HG03457 (cell line): ENCODE results near the gene STEAP1B.

Source experiments
- ATAC-seq: cut with Tn5 transposase; IDR thresholded peaks from one replicate; pipeline ENCODE4 v1.9.1; 2021; ENCODE audit warnings: moderate number of reproducible peaks; ENCODE audit not compliant: unreplicated experiment

STEAP1B gene

DNA sequence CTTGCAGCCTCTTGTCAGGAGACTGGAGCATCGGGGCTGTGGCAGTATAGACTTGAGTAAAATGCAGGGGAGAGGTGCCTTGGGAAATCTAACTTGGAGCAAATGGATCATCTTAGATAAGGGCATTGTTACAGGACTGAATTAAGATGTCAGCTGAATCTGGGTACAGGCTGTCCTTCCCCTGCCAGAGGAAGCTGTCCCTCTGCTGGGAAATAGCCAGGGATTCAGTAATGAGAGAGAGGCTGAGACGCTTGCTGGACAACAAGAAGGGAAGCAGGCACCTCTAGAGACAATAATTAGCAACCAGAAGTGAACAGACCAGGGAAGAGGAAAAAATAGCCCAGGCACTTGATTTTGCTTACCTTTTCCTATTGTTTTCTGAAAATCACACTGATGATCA is 122.3 kb downstream of the STEAP1B start:
- ATAC-seq: no peak

DNA sequence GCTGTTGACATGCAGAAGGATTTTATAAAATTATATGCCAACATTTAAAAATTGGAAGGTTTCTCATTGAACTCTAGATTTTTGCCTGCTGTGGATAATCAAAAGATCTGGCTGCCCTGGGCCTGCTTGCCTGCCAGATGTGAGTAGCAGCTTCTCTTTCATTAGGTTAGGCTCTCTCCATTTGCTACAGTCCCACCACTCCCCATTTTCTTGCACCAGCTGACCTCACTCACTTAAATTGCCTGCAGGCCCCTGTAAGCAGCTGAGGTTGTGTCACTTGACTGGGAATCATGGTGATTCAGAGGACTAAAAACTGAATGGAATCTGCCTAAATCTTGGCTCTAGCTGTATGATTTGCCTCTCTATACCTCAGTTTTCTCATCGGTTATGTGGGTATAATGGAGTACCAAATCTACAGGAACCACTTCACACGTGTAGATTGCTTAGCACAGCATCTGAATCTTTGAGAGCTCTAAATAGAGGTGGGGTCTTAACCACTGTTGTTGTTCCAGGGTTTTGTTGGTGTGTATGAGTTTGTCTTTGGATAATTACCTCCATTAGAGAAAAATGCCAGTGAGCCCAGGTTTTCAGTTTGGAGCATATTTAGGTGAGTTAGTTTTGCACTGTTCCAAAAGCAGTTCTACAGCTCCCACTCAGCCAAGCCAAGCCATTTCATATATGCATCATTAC is 124.5 kb downstream of the STEAP1B start:
- ATAC-seq: no peak

DNA sequence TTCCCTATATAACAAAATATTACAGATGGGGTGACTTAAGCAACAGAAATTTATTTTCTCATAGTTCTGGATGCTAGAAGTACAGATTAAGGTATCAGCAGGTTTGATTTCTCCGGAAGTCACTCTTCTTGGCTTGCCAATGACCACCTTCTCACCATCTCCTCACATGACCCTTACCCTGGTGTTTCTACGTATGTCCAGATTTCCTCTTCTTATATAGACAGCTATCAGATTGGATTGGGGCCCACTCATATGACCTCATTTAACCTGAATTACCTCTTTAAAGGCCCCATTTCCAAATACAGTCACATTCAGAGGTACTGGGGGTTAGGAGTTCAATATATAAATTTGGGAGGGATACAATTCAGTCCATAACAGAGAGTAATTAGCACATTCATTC is 126.1 kb downstream of the STEAP1B start:
- ATAC-seq: no peak

DNA sequence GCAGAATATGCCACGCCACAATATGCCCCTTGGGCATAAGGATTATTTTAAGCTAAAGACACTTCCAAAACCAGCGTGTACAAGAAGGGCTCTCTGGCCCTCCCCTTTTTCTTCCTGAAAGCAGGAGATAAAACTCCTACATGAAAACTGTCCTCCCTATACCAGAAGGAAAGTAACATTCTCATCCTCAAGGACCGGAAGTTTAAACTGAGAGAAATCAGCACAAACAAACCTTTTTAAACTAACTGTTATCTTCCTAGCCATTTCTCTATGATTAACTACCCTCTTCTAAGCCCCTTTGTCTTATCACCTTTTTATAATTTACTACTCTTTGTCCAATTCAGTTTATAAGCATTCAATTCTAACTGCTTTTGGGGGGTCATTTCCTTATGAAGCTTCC is 126.6 kb downstream of the STEAP1B start:
- no peak for ATAC-seq

DNA sequence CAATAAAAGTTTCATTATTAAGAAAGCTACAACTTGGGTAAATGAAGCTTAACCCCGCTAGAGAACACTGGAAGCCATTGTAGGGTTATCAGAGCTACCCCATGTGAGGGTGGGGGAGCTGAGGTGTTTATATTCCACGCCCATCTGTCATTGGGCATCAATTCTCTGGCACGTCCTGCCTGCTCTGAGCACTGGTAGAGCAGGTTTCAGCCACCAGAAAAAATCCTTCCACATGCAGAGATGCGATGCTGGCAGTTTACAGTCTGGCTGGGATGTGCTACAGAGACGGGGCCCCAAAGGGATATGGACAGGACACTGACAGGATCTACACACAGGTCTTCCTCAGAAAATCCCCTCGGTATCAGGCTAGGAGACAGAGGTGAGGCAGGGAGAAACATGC is 127.1 kb downstream of the STEAP1B start:
- ATAC-seq: no peak

DNA sequence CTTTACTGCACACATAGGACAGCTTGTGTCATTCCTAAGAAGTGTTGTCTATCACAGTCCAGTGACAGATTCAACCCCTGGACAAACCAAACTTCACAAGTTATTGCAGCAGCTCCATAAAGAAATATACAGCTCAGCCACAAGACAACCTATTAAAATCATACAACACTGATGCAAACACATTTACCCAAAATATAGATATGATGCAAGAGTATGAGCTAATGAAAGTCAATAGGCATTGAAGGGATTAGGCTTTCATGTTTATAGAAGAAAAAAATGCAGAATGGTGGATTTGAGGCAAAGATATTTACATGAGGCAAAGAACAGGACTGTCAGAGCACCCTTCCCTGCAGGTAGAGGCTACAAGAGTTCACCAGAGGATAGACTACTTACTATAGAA is 128.1 kb downstream of the STEAP1B start:
- ATAC-seq: no peak
